GM12865 (cell line): Measurements from ENCODE around the gene RBM24.
"Not testable (repeated sequence)": the region's sequence is repeated elsewhere in the genome, so short reads cannot be mapped to it uniquely, and the experiment has no call there.

ENCODE experiments used
- DNase-seq: peaks from one replicate; pipeline ENCODE4 v3.0.0; 2010; ENCODE audit warnings: low read depth
- H3K4me3 ChIP-seq: 2 replicates; pipeline ENCODE4 v1.5.1; 2011; ENCODE audit warnings: mild to moderate bottlenecking, low read depth, low read length, control low read depth
- CTCF ChIP-seq: IDR thresholded peaks from 2 replicates; pipeline ENCODE4 v1.5.1; 2011; ENCODE audit warnings: low read length, control low read depth, low read depth, inconsistent platforms; ENCODE audit not compliant: insufficient read depth; ENCODE audit errors: missing control alignments

Gene RBM24

GRCh38 chr6:17311595-17312311 is 30.6 kb downstream of the RBM24 start:
- H3K4me3 ChIP-seq: no peak overlapping the region
- DNase-seq: no peak
- no peak for TF ChIP-seq CTCF

GRCh38 chr6:17313238-17313637 is 32.1 kb downstream of the RBM24 start:
- not testable (repeated sequence) for DNase-seq, H3K4me3 ChIP-seq

- TF ChIP-seq CTCF: no peak
- H3K4me3 ChIP-seq: no peak overlapping the region
- no peak for DNase-seq
Measured at GRCh38 chr6:17313971-17314370, 32.8 kb downstream of the RBM24 start.

GRCh38 chr6:17315262-17315661 is 34.1 kb downstream of the RBM24 start:
- no peak for TF ChIP-seq CTCF
- no peak overlapping the region for H3K4me3 ChIP-seq
- DNase-seq: no peak

GRCh38 chr6:17318435-17319165 is 37.4 kb downstream of the RBM24 start:
- TF ChIP-seq CTCF: no peak
- no peak for DNase-seq
- no peak overlapping the region for H3K4me3 ChIP-seq

- DNase-seq, H3K4me3 ChIP-seq: not testable (repeated sequence)
Measured at GRCh38 chr6:17320266-17320665, 39.1 kb downstream of the RBM24 start.

GRCh38 chr6:17331238-17331637 is 50.1 kb downstream of the RBM24 start:
- no peak for DNase-seq
- TF ChIP-seq CTCF: no peak
- no peak overlapping the region for H3K4me3 ChIP-seq

- no peak for TF ChIP-seq CTCF
- no peak for DNase-seq
Measured at GRCh38 chr6:17334265-17334664, 53.1 kb downstream of the RBM24 start.

More at GRCh38 chr6:17334265-17334664, 53.1 kb downstream of the RBM24 start:
- no peak overlapping the region for H3K4me3 ChIP-seq
